Metanephros (tissue), 1 donor: ENCODE results near the gene LSMEM2. TPM values are rescaled to one million over a fixed set of nuclear protein-coding genes. Genes with fewer than 3 reads are reported as not detected.

ENCODE experiments used
- total RNA-seq: library from RNA; depleted of rRNA; stranded (reverse); fragments of >200 nt; gene quantifications from one replicate; pipeline ENCODE4 v1.2.3, GENCODE V29; 2014

LSMEM2 gene
- 3.2 TPM for total RNA-seq

DNA sequence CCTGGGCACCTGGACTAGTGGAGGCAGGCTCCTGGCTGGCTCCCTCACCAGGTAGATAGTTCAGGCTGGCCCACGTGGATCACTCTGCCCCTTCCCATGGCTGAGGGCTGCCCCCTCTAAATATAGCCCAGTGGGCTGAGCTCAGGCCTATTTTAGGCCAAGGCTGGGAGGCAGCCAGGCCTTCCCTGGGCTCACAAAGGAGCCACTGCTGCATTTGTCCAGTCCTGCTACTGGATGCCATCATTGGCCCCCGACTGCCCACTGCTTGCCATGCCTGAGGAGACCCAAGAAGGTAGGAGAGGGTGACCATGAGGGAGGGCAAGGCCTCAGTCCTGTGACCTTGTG is at the start of gene LSMEM2:
TSS of gene LSMEM2 (plus strand) at position 208 of the 345 bp plus-strand sequence. CDS start at position 235, 27 bp downstream.

DNA sequence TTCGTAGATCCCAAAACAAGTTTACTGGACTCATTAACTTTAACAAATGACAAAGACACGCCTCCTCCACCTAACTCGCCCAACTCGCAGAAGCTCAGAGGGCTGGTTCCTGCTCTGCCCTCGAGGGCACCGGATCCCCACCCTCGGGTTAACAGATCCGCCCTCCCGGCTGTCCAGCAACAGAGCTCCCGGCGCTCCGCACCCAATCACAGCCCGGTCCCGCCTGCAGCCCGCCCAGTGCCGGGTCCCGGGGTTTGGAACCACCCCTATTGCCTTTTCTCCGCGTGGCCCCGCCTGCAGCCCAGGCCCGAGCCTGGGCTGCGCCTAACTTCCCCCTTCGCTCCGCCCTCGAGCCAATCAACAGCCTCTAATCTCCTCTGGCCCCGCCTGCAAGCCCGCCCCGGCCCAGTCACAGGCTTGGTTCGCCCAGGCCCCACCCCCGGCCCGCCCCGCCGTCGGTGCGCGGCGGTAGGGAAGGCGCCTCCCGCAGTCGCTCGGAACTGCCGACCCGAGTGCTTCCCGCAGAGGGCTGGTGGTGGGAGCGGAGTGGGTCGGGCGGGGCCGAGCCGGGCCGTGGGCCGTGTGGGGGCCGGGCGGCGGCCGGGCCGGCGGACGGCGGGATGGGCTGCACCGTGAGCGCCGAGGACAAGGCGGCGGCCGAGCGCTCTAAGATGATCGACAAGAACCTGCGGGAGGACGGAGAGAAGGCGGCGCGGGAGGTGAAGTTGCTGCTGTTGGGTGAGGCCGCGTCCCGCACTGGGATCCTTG is 43.0 kb upstream of the LSMEM2 start, which contains the start of gene GNAI2:
TSS of gene GNAI2 (plus strand) at position 489 of the 768 bp plus-strand sequence. CDS start at position 621, 132 bp downstream.

DNA sequence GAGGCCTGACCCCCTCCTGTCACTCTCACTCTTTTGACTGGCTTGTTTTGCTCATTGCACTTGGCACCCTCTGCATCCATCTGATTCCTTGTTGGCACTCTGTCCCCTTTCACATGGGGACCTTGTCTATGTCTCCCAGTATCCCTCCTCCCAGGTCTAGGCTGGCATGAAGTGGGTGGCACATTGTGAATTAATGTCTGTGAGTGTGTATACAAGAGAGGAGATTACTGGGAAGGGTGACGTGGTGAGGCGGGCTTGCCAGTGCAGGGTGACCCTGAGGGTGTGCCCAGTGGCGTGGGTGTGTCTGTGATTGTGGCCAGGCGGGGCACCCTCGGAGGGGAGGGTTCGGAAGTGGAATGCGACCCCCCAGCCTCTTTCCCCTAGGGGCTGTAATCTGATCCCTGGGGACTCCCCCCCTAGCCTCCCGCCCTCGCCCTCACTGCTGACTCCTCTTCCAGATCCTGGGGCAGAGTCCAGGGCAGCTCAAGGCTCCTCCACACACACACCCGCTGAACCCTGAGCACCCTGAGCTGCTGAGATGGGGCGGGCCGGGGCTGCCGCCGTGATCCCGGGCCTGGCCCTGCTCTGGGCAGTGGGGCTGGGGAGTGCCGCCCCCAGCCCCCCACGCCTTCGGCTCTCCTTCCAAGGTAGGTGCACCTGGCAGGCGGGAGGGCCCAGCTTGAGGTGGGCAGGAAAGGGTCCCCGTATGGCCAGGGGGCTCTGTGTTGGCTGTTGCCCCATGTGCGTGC is 10.0 kb upstream of the LSMEM2 start, which contains the start of gene SEMA3B:
TSS of gene SEMA3B (plus strand) at position 445 of the 749 bp plus-strand sequence. CDS start at position 539, 94 bp downstream.

DNA sequence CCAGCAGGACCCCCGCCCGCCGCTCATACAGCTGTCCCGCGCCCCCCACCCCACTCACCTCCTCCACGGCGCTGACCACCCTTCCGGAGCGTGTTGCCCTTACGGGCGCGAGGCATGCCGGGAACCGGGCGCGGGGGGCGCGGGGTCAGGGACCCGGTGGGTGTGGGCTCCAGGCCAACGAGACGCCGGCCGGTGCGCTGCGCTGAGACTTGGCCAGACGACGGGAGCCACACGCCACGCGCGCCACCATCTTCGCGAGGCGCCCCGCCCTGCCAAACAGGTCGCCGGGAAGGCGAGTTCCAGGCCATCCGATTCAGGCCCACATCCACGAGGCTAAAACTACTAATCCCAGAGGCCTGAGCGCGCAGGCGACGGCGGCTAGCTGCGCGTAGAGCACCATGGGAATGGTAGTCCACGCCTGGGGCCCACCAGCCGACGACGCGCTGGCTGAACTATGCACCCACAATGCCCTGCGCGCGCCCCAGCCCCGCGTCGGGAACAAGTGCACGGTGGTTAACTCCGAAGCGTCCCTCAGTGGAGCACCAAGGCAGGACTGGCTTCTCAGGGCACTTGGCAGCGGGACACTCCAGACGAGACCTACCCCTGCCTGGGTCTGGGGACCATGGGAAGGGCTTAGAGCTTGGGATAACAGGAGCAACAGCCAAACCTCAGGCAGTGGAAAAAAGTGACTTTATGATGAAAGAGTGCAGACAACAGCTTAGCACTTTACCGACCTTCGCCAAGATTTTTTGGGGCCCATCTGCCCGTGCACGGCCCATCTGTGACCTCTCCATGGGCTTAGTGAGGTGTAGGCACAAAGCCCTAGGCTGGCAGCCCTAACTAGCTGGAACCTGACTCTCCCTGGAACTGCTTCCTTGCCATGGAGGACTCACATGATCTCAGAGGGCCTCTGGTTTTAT is 13.5 kb downstream of the LSMEM2 start, which contains the start of gene IFRD2:
TSS of gene IFRD2 (minus strand) at position 271 of the 920 bp plus-strand sequence. CDS start at position 116, 155 bp downstream.

DNA sequence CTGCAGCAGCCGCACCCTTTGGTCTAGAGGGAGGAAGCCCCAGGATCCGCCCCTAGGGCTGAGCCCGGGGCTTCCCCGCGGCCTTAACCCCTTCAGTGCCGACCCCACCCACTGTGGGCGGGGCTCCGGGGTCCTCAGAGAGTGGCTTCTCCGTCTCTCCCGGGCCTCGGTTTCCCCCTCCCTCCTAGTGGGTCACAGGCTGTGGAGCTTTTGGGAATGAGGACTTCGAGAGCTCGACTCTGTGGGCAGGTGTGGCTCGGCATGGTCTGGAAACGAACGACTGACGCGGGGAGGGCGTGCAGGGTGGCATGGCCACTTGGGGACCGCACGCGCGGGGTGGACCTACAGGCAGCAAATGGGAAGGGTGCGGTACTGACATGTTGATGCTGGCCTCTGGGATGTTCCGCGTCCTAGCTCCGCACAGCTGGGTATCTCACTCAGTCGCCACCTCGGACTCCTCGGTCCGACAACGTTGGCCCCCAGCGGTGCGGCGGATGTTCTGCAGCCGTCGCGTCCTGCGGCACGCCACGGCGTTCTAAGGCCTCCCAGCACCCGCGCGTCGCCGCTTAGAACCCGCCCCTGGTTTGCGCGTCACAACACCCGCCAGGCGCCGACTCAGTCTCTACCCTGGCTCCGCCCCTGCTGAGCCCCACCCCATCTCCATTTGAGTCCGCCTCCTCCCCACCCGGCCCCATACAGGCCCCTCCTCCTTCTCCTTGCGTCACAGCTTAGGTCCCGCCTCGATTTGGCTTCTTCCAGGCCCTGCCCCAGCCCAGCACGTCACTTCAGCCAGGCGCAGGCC is 20.1 kb downstream of the LSMEM2 start, which contains the start of the genes HYAL3 and NAA80:
TSS of gene HYAL3 (minus strand) at position 570 of the 802 bp plus-strand sequence. CDS start 3,803 bp downstream, outside the sequence.
TSS of gene NAA80 (minus strand) at position 570 of the 802 bp plus-strand sequence. CDS start 1,942 bp downstream, outside the sequence.

DNA sequence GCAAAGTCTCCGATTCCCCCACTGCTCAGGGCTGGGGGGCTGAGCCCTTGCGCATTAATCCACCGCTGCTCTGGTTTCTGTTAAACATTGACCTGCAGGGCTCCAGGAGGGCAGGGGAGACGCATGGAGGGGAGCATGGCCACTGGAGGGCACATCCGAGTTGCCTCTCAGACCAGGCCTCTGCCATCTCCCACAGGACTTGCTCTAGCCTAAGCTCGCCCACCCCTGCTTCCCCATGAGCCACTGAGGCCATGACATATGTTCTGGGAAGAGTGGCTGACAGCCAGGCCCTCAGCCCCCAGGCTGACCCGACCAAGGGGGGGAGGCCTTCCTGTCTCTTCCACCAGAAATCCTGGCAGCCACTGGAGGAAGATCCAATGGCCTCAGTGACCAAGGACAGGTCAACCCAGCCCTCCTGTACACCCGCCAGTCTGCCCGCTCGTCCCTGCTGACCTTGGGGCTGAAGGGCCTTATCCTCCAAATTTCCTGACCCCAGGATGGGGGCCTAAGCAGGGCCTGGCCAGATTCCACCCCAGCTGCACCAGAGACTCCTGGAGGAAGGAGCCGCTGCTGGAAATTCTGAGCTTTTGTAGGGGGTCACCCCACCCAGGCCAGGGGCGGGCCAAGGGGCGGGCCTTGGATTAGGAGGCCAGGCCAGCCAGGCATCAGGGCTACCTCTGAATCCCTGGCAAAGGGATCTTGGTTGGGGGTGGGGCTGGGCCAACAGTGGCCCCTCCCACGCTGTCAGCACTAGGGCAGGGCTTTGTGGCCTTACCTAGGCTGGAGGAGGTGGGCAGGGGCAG is 24.3 kb downstream of the LSMEM2 start, which contains the start of gene HYAL1:
TSS of gene HYAL1 (minus strand) at position 562 of the 803 bp plus-strand sequence. CDS start 618 bp downstream, outside the sequence.

DNA sequence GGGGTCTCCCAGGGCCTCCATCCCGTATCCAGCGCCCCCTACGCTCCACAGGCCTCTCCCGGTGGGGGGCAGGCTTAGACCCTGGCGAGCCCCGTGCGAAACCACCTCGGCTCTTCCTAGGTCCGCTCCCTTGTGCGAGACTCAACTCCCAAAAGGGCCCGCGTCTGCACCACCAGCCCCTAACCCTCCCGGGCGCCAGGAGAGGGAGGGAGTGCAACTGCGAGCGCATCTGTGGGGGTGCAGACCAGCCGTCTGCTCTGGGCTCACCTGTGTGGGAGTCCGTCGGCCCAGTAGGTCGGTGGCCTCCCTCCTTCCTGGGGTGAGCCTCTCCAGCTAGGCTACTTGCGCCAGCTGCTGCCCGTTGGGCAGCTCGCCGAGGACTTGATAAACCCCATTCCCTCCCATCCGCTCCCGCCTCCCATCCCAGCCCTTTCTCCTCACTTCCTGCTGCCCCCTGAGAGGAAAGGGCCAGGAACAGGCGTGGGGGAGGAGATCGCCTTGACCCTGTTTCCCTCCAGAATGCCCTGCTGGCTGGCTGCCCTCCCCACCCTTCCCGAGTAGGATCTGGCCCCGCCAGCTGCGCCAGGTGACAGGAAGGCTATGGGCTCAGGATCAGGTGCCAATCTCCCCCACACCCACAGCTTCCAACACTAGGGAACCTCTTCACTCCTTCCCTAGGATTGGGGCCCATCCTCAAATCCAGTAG is 43.7 kb downstream of the LSMEM2 start, which contains the start of gene HYAL2:
TSS of gene HYAL2 (minus strand) at position 360 of the 706 bp plus-strand sequence. CDS start 2,256 bp downstream, outside the sequence.

DNA sequence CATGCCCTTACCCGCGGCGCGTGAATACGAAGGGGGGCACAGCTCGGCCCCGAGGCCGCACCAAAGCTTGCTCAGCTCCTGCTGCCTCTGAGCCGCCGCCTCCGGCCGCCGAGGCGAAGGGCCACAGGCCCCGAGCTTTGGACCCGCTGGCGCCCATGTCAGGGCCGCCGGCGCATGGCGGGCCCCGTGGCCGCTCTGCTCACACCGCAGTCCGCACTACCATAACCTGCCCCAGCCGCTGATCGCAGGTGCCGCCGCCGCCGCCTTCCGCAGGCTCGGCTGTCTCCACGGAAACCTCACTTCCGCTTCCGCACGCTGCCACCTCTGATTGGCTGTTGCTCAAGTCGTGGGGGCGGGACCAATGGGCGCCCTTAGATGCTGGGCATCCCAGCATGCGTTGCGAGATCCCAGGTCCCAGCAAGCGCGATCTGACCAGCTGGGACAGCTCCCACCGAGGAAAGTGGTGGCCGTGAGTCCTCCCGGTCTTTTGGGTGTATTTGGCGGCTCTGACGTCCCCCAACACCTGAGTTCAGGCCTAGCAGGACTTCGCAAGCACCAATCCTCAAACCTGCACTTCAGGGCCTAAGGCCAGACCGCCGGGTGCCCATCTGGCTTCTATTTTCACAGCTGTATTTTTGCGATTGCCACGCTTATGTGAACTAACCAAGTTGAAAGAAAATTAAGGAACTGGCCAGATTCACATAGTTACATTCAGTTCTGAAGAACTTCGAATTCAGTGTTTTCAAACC is 49.2 kb downstream of the LSMEM2 start, which contains the start of gene TUSC2:
TSS of gene TUSC2 (minus strand) at position 281 of the 749 bp plus-strand sequence. CDS start at position 157, 124 bp downstream.

Other genes starting within 250 kb of the LSMEM2 start
- gene RBM5, start 190.2 kb upstream of the LSMEM2 start, total RNA-seq = 261 TPM
- gene SEMA3F, start 123.8 kb upstream of the LSMEM2 start, total RNA-seq = 42.8 TPM
- gene GNAT1, start 87.5 kb upstream of the LSMEM2 start, total RNA-seq = not detected
- gene SLC38A3, start 73.8 kb upstream of the LSMEM2 start, total RNA-seq = 2.9 TPM
- gene GNAI2, start 42.9 kb upstream of the LSMEM2 start, total RNA-seq = 159 TPM
- gene SEMA3B, start 9.9 kb upstream of the LSMEM2 start, total RNA-seq = 70.1 TPM
- gene IFRD2, start 13.3 kb downstream of the LSMEM2 start, total RNA-seq = 31.7 TPM
- gene HYAL3, start 20.3 kb downstream of the LSMEM2 start, total RNA-seq = 3.7 TPM
- 4.8 TPM for gene NAA80, start 20.3 kb downstream of the LSMEM2 start, total RNA-seq
- 6.3 TPM for gene HYAL1, start 24.5 kb downstream of the LSMEM2 start, total RNA-seq
- 128 TPM for gene HYAL2, start 43.7 kb downstream of the LSMEM2 start, total RNA-seq
- 10.5 TPM for gene TUSC2, start 49.1 kb downstream of the LSMEM2 start, total RNA-seq
- 35.8 TPM for gene RASSF1, start 61.7 kb downstream of the LSMEM2 start, total RNA-seq
- gene ZMYND10, start 66.6 kb downstream of the LSMEM2 start, total RNA-seq = 3.9 TPM
- gene NPRL2, start 71.7 kb downstream of the LSMEM2 start, total RNA-seq = 27.5 TPM
- 18.0 TPM for gene CYB561D2, start 71.8 kb downstream of the LSMEM2 start, total RNA-seq
- gene TMEM115, start 80.4 kb downstream of the LSMEM2 start, total RNA-seq = 37.8 TPM
- 10.1 TPM for gene CACNA2D2, start 224.5 kb downstream of the LSMEM2 start, total RNA-seq